ENCODE data around the gene TBXAS1.

- no peak for TF ChIP-seq POLR2A (IDR thresholded peaks at IDR 0.05)
- no peak for TF ChIP-seq CTCF (IDR thresholded peaks at IDR 0.05)
- TF ChIP-seq POLR2AphosphoS5 (IDR thresholded peaks at IDR 0.05) = no peak
These were observed 31.2 kb downstream of the TBXAS1 start for GRCh38 chr7:139860090-139860775.

Data from transverse colon (tissue), 4 donors.